ENCODE data around the gene PLA2G4D. TPM values are rescaled to one million over a fixed set of nuclear protein-coding genes. Genes with fewer than 3 reads are reported as not detected.

Gene PLA2G4D
- total and polyA plus RNA-seq, 5 donors from 2014 or later, result not detected

GRCh38 chr15:42038401-42038800 is 56.0 kb downstream of the PLA2G4D start:
- H3K27ac ChIP-seq (ENCODE audit: insufficient read depth, low read length, poor library complexity, severe bottlenecking), result no peak overlapping the region
- H3K36me3 ChIP-seq (ENCODE audit: control insufficient read depth, insufficient read depth, low read length), result no peaks in the 10 kb centered on the region
- Mint-ChIP-seq H3K27me3 (no peaks in the 10 kb centered on the region), H3K4me3 (no peak overlapping the region), H3K9me3 (no peaks in the 10 kb centered on the region), H3K27ac (no peak overlapping the region), H3K4me1 (peaks cover 0 to 12% (median 9%) of the 10 kb centered on the region in 4 donors), H3K36me3 (no peaks in the 10 kb centered on the region)
- no peak for ATAC-seq (ENCODE audit: low read depth in 2 of 2)
- peaks cover 9% of the 10 kb centered on the region for H3K4me1 ChIP-seq (ENCODE audit: control insufficient read depth, insufficient read depth, low read length, poor library complexity, severe bottlenecking)
- no peaks in the 10 kb centered on the region for H3K27me3 ChIP-seq (ENCODE audit: control insufficient read depth, insufficient read depth, low read length)
- H3K9me3 ChIP-seq (ENCODE audit: control insufficient read depth in 2 of 2, low read length in 2 of 2), result no peaks in the 10 kb centered on the region
- H3K4me3 ChIP-seq (ENCODE audit: low read depth, low read length), result no peak overlapping the region
- DNase-seq, result no peak

GRCh38 chr15:42037656-42038055 is 56.7 kb downstream of the PLA2G4D start:
- peaks cover 9% of the 10 kb centered on the region for H3K4me1 ChIP-seq (ENCODE audit: control insufficient read depth, insufficient read depth, low read length, poor library complexity, severe bottlenecking)
- peaks cover 0 to 12% (median 9%) of the 10 kb centered on the region in 4 donors for H3K4me1 Mint-ChIP-seq
- no peak overlapping the region for H3K4me3 Mint-ChIP-seq
- H3K9me3 Mint-ChIP-seq, result no peaks in the 10 kb centered on the region
- no peaks in the 10 kb centered on the region for H3K27me3 Mint-ChIP-seq
- DNase-seq (no peak), ATAC-seq (ENCODE audit: low read depth in 2 of 2) (no peak)
- H3K27ac ChIP-seq (ENCODE audit: insufficient read depth, low read length, poor library complexity, severe bottlenecking), result no peak overlapping the region
- H3K36me3 ChIP-seq (ENCODE audit: control insufficient read depth, insufficient read depth, low read length), result no peaks in the 10 kb centered on the region
- no peaks in the 10 kb centered on the region for H3K27me3 ChIP-seq (ENCODE audit: control insufficient read depth, insufficient read depth, low read length)
- no peak overlapping the region for H3K4me3 ChIP-seq (ENCODE audit: low read depth, low read length)
- H3K27ac Mint-ChIP-seq, result no peak overlapping the region
- no peaks in the 10 kb centered on the region for H3K9me3 ChIP-seq (ENCODE audit: control insufficient read depth in 2 of 2, low read length in 2 of 2)
- no peaks in the 10 kb centered on the region for H3K36me3 Mint-ChIP-seq

- peaks cover 0 to 12% (median 9%) of the 10 kb centered on the region in 4 donors for H3K4me1 Mint-ChIP-seq
- no peaks in the 10 kb centered on the region for H3K36me3 ChIP-seq (ENCODE audit: control insufficient read depth, insufficient read depth, low read length)
- no peaks in the 10 kb centered on the region for H3K27me3 ChIP-seq (ENCODE audit: control insufficient read depth, insufficient read depth, low read length)
- H3K4me3 Mint-ChIP-seq, result no peak overlapping the region
- H3K4me3 ChIP-seq (ENCODE audit: low read depth, low read length), result no peak overlapping the region
- H3K27ac Mint-ChIP-seq, result peak overlapping the region in 1 of 3 donors; percentile 51
- no peaks in the 10 kb centered on the region for H3K9me3 ChIP-seq (ENCODE audit: control insufficient read depth in 2 of 2, low read length in 2 of 2)
- no peaks in the 10 kb centered on the region for H3K27me3 Mint-ChIP-seq
- DNase-seq, result no peak
- peaks cover 9% of the 10 kb centered on the region for H3K4me1 ChIP-seq (ENCODE audit: control insufficient read depth, insufficient read depth, low read length, poor library complexity, severe bottlenecking)
- no peak for ATAC-seq (ENCODE audit: low read depth in 2 of 2)
- H3K36me3 Mint-ChIP-seq, result no peaks in the 10 kb centered on the region
- no peak overlapping the region for H3K27ac ChIP-seq (ENCODE audit: insufficient read depth, low read length, poor library complexity, severe bottlenecking)
- H3K9me3 Mint-ChIP-seq, result no peaks in the 10 kb centered on the region
Measured at GRCh38 chr15:42036966-42037365, 57.4 kb downstream of the PLA2G4D start.

GRCh38 chr15:42036112-42036905 is 58.1 kb downstream of the PLA2G4D start:
- Histone ChIP-seq H3K27ac (ENCODE audit: insufficient read depth, low read length, poor library complexity, severe bottlenecking) (no peak overlapping the region), H3K27me3 (ENCODE audit: control insufficient read depth, insufficient read depth, low read length) (no peaks in the 10 kb centered on the region), H3K4me3 (ENCODE audit: low read depth, low read length) (no peak overlapping the region), H3K9me3 (ENCODE audit: control insufficient read depth in 2 of 2, low read length in 2 of 2) (no peaks in the 10 kb centered on the region), H3K36me3 (ENCODE audit: control insufficient read depth, insufficient read depth, low read length) (no peaks in the 10 kb centered on the region), H3K4me1 (ENCODE audit: control insufficient read depth, insufficient read depth, low read length, poor library complexity, severe bottlenecking) (peaks cover 9% of the 10 kb centered on the region)
- H3K27ac Mint-ChIP-seq, result no peak overlapping the region
- peaks cover 0 to 12% (median 9%) of the 10 kb centered on the region in 4 donors for H3K4me1 Mint-ChIP-seq
- no peaks in the 10 kb centered on the region for H3K27me3 Mint-ChIP-seq
- DNase-seq (no peak), ATAC-seq (ENCODE audit: low read depth in 2 of 2) (no peak)
- H3K36me3 Mint-ChIP-seq, result no peaks in the 10 kb centered on the region
- H3K4me3 Mint-ChIP-seq, result no peak overlapping the region
- no peaks in the 10 kb centered on the region for H3K9me3 Mint-ChIP-seq

- Mint-ChIP-seq H3K4me3 (no peak overlapping the region), H3K27ac (peak overlapping the region in 2 of 3 donors; percentile 6 to 68), H3K9me3 (no peaks in the 10 kb centered on the region), H3K36me3 (no peaks in the 10 kb centered on the region), H3K27me3 (peaks cover 2% of the 10 kb centered on the region), H3K4me1 (peaks cover 0 to 12% (median 9%) of the 10 kb centered on the region in 4 donors)
- DNase-seq, result peak in 1 of 3 donors; percentile 65
- H3K9me3 ChIP-seq (ENCODE audit: control insufficient read depth in 2 of 2, low read length in 2 of 2), result no peaks in the 10 kb centered on the region
- peaks cover 9% of the 10 kb centered on the region for H3K4me1 ChIP-seq (ENCODE audit: control insufficient read depth, insufficient read depth, low read length, poor library complexity, severe bottlenecking)
- no peak overlapping the region for H3K27ac ChIP-seq (ENCODE audit: insufficient read depth, low read length, poor library complexity, severe bottlenecking)
- H3K4me3 ChIP-seq (ENCODE audit: low read depth, low read length), result no peak overlapping the region
- H3K27me3 ChIP-seq (ENCODE audit: control insufficient read depth, insufficient read depth, low read length), result no peaks in the 10 kb centered on the region
- ATAC-seq (ENCODE audit: low read depth in 2 of 2), result no peak
- no peaks in the 10 kb centered on the region for H3K36me3 ChIP-seq (ENCODE audit: control insufficient read depth, insufficient read depth, low read length)
Measured at GRCh38 chr15:42035435-42035761, 59.0 kb downstream of the PLA2G4D start.

- H3K4me3 ChIP-seq (ENCODE audit: low read depth, low read length), result no peak overlapping the region
- peaks cover 0 to 12% (median 9%) of the 10 kb centered on the region in 4 donors for H3K4me1 Mint-ChIP-seq
- no peak for DNase-seq
- peak overlapping the region in 2 of 3 donors; percentile 6 to 68 for H3K27ac Mint-ChIP-seq
- H3K4me1 ChIP-seq (ENCODE audit: control insufficient read depth, insufficient read depth, low read length, poor library complexity, severe bottlenecking), result peaks cover 9% of the 10 kb centered on the region
- H3K9me3 ChIP-seq (ENCODE audit: control insufficient read depth in 2 of 2, low read length in 2 of 2), result no peaks in the 10 kb centered on the region
- no peaks in the 10 kb centered on the region for H3K27me3 ChIP-seq (ENCODE audit: control insufficient read depth, insufficient read depth, low read length)
- ATAC-seq (ENCODE audit: low read depth in 2 of 2), result no peak
- H3K27ac ChIP-seq (ENCODE audit: insufficient read depth, low read length, poor library complexity, severe bottlenecking), result no peak overlapping the region
- H3K27me3 Mint-ChIP-seq, result peaks cover 8% of the 10 kb centered on the region
- H3K36me3 Mint-ChIP-seq, result no peaks in the 10 kb centered on the region
- H3K36me3 ChIP-seq (ENCODE audit: control insufficient read depth, insufficient read depth, low read length), result no peaks in the 10 kb centered on the region
- H3K4me3 Mint-ChIP-seq, result no peak overlapping the region
- H3K9me3 Mint-ChIP-seq, result no peaks in the 10 kb centered on the region
Measured at GRCh38 chr15:42034628-42035434, 59.5 kb downstream of the PLA2G4D start.

GRCh38 chr15:42033214-42033873 is 61.0 kb downstream of the PLA2G4D start:
- no peak overlapping the region for H3K27ac ChIP-seq (ENCODE audit: insufficient read depth, low read length, poor library complexity, severe bottlenecking)
- Mint-ChIP-seq H3K4me3 (no peak overlapping the region), H3K9me3 (no peaks in the 10 kb centered on the region), H3K27me3 (peaks cover 18% of the 10 kb centered on the region), H3K27ac (peak overlapping the region in 2 of 3 donors; percentile 45 to 76), H3K36me3 (no peaks in the 10 kb centered on the region), H3K4me1 (peaks cover 0 to 12% (median 9%) of the 10 kb centered on the region in 4 donors)
- H3K36me3 ChIP-seq (ENCODE audit: control insufficient read depth, insufficient read depth, low read length), result no peaks in the 10 kb centered on the region
- no peaks in the 10 kb centered on the region for H3K27me3 ChIP-seq (ENCODE audit: control insufficient read depth, insufficient read depth, low read length)
- H3K4me1 ChIP-seq (ENCODE audit: control insufficient read depth, insufficient read depth, low read length, poor library complexity, severe bottlenecking), result peaks cover 9% of the 10 kb centered on the region
- H3K4me3 ChIP-seq (ENCODE audit: low read depth, low read length), result no peak overlapping the region
- DNase-seq, result no peak
- no peak for ATAC-seq (ENCODE audit: low read depth in 2 of 2)
- no peaks in the 10 kb centered on the region for H3K9me3 ChIP-seq (ENCODE audit: control insufficient read depth in 2 of 2, low read length in 2 of 2)
